Measurements from ENCODE around the gene CACNA1D.

Gene CACNA1D

GRCh38 chr3:53791317-53791716 is 296.9 kb downstream of the CACNA1D start:
- no peak for DNase-seq (ENCODE audit: low read depth)

GRCh38 chr3:53792866-53793265 is 298.5 kb downstream of the CACNA1D start:
- no peak for DNase-seq (ENCODE audit: low read depth)

- DNase-seq (ENCODE audit: low read depth), result no peak
Measured at GRCh38 chr3:53794597-53794996, 300.2 kb downstream of the CACNA1D start.

DNA sequence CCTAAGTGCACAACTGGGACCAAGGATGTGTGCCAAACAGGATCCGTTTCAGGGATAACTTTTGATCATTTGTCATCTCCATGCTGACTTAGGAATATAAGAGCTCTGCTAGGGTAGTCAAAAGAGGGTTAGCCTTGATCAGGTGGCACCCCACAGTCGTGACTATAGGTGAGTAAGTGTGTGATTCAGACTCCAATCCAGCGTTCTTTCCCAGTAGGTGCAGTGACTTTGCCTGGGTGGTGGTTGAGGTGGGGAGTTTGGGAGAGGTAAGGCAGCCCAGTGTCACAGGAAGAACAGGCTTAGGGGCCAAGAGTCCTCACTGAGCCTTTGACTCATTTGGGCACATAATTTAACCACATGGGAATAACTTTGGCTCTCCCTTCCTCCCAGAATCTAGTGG is 300.8 kb downstream of the CACNA1D start:
- no peak for DNase-seq (ENCODE audit: low read depth)

DNA sequence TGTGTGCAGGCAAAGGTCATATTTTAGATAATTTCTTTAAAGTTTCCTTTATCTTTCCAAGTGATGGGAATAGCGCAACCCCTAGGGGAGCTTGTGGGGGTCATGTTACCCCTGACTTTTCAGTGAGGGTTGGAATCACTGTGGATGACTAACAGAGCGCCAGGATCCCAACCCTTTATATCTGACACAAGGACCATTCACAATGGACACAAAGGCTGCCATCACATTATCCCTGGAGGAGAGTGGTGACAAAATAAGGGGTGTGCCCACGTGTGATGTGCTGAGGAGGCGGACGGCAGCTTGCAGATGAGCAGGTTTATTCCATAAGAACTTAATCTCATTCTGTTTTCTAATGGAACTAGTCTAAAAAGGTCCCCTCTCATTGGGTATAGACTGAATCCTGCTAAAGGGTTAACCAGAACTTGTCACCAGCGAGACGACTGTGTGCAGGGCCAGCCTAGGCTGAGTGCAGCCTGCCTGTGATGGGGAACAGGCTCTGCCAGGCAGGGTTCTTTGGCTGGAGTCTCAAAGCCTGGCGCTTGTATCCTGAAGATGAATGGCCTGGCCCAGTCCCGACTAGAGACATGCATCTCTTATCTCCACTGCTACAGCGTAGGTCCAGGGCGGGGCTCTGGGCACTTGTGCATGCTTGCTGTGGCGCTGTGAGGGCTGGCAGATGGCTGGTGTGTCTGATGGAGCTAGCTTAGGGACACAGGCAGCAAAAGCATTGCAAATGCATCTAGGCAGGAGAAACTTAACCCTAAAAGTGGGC is 301.6 kb downstream of the CACNA1D start:
- no peak for DNase-seq (ENCODE audit: low read depth)

DNA sequence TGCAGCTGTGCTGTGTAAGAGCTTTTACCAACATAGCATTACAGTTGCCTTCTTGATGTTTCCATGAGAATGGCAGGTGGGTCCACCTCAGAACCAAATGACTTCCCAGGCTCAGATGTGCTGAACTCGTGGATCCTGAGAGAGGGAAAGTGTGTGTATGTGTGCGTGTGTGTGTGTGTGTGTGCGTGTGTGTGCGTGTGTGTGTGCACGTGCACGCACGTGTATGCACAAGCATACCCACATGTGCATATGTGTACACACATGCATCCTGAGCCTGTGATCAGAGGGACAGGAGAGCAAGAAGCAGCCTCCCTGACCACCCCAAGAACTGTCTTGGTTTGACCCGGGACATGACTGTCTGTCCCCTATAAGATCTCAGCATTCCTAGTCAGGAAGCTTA is 303.7 kb downstream of the CACNA1D start:
- DNase-seq (ENCODE audit: low read depth), result no peak

DNA sequence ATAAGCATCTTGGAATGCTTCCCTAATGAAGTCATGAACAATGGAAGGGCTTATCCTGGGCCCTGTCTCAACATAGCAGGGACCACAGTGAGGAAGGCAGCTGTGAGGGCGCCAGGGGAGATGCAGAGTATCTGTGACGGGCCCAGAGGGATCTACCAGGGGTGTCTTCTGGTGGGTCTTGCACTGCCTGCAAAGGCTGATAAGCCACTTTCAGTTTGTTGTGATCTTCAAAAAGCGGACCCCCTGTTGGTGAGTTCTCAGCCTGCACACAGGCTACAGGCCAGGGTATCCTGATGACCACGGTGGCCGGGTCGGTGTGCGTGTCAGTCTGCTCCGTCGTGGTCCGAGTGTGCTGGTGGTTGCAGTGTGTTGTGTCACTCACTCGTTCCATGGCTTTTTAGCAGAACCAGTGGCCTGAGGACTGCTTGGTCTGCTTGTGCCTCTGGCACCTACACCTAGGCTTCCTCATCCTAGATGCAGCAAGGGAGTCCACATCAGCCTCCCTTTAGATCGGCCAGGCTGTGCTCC is 305.0 kb downstream of the CACNA1D start:
- no peak for DNase-seq (ENCODE audit: low read depth)

GRCh38 chr3:53800041-53800906 is 305.9 kb downstream of the CACNA1D start:
- no peak for DNase-seq (ENCODE audit: low read depth)

DNA sequence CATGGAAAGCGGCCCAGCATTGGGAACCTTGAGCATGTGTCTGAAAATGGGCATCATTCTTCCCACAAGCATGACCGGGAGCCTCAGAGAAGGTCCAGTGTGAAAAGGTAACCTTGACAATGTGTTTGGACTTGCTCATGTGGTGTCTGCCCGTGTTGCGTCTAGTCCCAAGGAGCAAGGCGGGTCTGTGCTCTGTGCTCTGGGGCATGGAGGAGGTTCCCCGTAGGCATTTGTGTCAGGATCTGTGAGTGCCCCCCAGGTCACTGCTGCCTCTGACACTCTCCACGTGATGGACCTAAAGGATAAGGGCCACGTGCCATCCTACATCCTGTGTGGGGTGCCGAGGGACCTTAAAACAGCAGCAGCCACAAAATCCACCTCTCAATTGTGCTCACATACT is 306.9 kb downstream of the CACNA1D start:
- DNase-seq (ENCODE audit: low read depth), result no peak

GRCh38 chr3:53802256-53802880 is 308.0 kb downstream of the CACNA1D start:
- no peak for DNase-seq (ENCODE audit: low read depth)

- DNase-seq (ENCODE audit: low read depth), result no peak
Measured at GRCh38 chr3:53803124-53803815, 308.9 kb downstream of the CACNA1D start.

DNA sequence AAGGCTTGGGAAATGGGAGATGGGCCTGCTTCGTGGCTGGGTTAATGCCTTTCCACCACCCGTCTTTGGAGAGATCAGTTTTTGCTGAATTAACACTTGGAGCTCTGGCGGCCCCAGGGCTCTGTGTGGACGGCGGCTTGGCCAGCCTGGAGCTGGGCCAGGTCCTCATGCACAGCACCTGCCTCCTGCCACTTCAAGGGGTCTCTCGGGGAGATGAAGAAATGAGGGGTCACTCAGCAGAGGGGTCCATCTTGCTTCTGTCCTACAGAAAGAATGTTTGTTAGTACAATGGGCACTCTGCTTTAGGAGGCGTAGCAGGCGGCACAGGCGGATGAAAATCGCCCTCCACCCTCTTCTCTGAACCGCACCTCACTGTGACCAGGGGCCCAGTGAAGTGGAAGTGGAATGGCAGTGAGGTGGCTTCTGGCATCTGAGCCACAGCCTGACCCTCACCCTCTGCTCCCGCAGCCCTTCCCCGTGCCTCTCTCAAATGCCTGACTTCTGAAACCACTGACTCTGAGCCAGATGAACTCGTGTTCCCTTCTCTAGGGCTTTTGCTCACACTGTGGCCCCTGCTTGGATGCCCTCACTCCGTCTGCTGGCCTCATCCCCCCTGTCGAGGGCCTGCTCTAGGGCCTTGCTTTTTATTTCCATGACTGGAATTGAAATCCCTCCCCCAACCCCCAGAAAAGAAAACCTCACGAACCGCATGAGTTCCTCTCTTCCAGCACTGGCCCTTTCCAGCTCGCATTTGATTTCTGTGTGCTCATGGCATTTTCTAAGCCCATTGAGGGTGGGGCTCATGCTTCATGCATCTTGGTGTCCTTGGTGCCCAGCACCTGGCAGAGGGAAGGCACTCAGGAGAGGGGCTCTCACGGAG is 309.6 kb downstream of the CACNA1D start:
- DNase-seq (ENCODE audit: low read depth), result no peak

DNA sequence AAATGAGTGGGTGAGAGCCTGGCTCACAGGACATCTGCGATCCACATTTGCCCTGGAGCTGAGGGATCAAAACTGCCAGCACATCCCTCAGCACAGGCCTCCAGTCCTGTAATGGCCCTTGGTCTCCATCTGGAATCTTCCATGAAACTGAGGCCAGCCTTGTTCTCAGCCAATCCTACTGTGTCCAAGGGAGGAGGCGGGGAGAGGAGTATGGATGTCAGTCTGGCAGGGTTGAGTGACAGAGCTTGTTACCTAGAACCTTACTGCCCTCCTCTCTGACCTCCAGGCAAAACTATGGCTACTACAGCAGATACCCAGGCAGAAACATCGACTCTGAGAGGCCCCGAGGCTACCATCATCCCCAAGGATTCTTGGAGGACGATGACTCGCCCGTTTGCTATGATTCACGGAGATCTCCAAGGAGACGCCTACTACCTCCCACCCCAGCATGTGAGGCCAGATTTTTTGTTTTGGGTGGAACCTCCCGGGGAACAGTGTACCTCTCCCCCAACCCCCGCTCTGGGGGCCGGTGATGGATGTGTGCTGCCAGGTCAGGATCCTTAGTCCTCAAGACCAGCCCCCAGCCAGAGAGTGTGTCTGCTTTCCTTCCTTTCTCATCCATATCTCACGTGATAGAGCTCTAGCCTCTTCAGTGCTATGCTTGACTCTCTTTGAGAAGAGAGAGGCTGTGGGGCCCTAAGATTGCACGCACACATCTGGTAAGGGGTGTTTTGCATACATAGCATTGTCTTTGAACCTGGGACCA is 310.5 kb downstream of the CACNA1D start:
- DNase-seq (ENCODE audit: low read depth), result no peak

DNA sequence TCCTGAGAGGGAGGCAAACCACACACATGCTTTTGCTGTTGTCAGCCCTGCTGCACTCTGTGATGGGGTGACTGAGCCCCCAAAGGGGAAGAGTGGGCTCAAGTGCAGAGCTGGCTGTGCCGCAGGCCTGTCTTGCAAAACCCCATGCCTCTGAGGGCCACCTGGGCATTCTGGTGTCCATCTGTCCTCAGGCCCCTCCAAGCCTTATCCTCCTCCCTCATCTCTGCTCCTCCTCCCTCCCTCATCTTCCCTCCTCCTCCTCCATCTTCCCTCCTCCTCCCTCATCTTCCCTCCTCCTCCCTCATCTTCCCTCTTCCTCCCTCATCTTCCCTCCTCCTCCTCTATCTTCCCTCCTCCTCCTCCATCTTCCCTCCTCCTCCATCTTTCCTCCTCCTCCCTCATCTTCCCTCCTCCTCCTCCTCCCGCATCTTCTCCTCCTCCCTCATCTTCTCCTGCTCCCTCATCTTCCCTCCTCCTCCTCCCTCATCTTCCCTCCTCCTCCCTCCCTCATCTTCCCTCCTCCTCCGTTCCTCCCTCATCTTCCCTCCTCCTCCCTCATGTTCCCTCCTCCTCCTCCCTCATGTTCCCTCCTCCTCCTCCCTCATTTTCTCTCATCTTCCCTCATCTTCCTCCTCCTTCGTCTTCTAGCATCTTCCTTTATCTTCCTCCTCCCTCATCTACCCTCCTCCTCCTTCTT is 311.2 kb downstream of the CACNA1D start:
- DNase-seq (ENCODE audit: low read depth), result no peak

DNA sequence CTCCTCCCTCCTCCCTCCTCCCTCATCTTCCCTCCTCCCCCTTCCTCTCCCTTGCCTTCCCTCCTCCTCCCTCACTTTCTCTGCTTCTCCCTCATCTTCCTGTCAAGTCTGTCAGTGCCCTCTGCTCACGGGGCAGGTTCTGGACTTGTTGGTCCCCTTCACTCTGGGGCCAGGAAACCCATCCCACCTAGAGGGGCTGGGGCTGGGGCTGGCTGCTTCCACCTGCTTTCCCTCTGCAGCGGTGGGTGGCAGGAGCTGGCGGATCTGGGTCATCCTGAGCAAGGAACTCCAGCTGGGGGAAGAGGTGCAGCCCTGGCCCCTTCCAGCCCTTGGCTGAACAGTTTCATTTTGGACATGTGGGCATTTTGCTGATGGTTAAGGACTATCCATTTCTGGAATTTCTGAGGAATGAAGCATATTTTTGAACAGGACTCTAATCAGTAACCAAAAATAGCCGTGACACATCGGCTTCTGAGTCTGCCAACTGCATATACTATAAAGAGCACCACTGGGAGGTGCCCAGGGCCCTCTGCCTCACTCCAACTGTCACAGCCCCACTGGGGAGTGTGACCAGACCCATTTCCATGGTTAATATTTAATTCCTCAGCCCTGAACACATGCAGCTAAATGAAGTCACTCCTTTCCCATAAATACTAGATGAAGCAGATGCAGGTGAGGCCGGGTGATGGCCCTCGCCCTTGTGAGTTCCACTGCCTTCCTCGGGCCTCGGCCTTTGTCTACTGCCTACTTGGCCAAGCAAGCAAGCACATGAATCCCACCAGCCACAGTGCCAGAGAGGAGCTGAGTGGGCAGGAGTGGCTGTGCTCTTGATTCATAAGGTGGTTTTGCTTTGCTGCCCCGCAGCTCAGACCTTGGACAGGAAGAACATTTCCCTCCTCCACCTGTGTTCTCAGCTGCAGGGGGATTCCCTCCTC is 312.0 kb downstream of the CACNA1D start:
- no peak for DNase-seq (ENCODE audit: low read depth)

GRCh38 chr3:53807117-53807810 is 312.9 kb downstream of the CACNA1D start:
- DNase-seq (ENCODE audit: low read depth), result no peak

- no peak for DNase-seq (ENCODE audit: low read depth)
Measured at GRCh38 chr3:53808496-53808895, 314.1 kb downstream of the CACNA1D start.

- no peak for DNase-seq (ENCODE audit: low read depth)
Measured at GRCh38 chr3:53809267-53809666, 314.9 kb downstream of the CACNA1D start.

All from activated T-cell treated with anti-CD3 and anti-CD28 coated beads for 48 hours (primary cell).